SHP77 (cell line): ENCODE data around the gene CCDC192.
"Not testable (repeated sequence)": the region's sequence is repeated elsewhere in the genome, so short reads cannot be mapped to it uniquely, and the experiment has no call there.

Experiments used
- DNase-seq, 2 experiments: peaks; one replicate each; lab custom pipeline; 2025; lab: John Stamatoyannopoulos, UW

Gene CCDC192, protein sequence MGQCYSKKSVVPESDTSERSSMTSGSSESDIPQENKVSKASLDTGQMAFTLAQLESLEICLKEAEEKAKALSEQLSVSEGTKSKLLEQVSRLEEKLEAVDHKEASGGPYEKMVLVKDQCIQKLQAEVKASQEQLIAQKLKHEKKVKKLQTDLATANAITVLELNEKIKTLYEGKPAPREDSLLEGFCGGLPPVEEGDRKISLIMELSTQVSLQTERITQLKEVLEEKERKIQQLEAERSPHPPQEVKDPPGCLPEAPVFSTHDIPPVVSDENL

GRCh38 chr5:127702926-127703561 lies at the start of gene CCDC192:
TSS of gene CCDC192 (plus strand) at chr5:127703391. CDS start at chr5:127703446, 55 bp downstream.
- no peak for DNase-seq

- DNase-seq: no peak
Measured at GRCh38 chr5:127656825-127657224, 46.4 kb upstream of the CCDC192 start.

DNA sequence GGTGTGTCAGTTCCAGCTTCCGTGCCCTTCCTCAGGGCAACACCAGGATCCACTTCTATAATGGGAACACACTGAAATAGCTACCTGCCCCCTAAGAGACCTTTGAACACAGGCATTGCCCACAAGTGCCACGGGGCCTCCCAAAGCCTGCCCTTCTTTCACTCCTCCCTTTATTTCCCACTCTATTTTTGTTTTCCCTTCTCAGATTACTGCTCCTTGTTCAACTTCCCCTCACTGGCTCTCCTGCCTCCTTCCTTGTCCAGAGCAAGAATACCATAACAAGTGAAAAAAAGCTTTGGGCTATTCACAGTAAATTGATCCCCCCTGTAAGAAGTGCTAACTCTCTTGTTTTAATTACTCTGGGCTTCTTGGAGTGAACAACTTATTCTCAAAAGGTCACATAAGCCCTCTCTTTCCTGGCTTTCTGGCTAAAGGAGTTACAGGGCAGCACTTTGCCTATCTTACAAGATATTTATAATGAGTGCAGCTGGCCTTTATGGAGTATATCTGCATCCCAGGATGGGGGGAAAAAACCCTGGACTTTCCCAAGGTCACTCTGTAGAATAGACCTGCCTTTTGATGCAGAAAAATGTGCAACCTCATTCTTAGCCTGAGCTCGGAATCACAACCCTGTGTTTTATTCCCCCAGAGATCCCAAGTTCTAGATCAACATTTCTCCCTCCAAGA lies 43.0 kb upstream of the CCDC192 start:
- DNase-seq: no peak

- no peak for DNase-seq
Measured at GRCh38 chr5:127664093-127664492, 39.1 kb upstream of the CCDC192 start.

DNA sequence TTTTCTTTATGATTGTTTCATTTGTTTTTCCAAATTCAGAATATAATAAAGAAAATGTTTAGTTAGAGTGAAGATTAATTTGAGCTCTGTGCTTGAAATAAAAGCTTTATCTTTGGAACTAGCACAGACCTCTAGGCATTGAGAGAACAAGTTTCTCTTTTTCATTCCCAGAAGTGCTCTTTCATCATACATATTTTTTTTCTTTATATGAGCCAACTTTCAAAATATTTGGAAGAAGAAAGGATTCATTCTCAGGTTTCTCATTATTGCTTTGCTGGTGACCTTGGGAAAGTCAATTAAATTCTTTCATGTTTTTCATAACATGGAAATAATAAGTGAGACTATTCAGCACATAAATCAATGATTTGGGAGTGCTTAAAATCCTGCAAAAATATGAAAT lies 37.5 kb upstream of the CCDC192 start:
- no peak for DNase-seq

DNA sequence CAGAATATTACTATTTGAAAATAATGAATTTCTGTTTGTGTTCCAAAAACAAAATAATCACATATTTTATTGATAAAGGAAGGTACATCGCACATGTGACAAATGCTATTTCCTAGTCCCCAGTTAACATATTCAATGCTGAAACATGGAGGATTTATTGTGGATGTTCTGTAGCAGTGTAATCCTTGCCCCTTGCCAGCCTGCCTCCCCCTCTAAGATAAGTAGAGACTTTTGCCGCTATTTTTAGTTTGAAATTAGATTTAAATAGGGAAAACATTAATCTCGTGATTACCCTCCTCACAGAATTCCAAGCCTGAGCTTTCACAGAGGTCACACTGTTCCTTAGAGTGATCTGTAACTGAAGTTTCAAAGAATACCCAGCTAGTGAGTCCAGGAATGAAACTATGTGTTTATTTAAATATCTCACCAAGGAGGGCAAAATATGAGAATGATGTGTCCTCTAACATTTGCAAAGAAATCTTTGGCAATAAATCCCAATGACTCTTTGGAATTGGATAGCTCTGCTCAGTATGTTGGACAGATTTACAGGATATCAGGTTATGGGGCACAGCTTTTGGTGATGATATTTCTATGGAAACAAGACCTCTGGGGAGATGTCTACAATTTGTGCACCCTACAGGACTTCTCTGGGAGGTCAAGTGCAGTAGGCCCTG lies 37.0 kb upstream of the CCDC192 start:
- DNase-seq: no peak

GRCh38 chr5:127667926-127668325 lies 35.3 kb upstream of the CCDC192 start:
- DNase-seq: no peak

DNA sequence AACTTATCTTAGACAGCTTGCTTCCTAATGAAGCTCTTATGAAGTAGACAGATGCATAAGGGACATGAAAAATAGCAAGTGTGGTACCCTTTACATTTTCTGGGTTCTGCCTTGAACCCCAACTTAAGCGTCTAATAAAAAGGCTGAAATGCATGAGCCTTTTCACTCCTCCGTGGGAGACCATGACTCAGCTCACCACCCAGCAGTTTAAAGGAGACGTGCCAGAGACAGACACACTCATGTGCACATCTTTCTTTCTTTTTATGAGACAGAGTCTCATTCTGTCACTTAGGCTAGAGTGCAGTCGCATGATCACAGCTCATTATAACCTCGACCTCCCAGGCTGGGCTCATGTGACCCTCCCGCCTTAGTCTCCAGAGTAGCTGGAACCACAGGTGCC lies 32.0 kb upstream of the CCDC192 start:
- no peak for DNase-seq

GRCh38 chr5:127673117-127673800 lies 29.9 kb upstream of the CCDC192 start:
- DNase-seq: no peak

DNA sequence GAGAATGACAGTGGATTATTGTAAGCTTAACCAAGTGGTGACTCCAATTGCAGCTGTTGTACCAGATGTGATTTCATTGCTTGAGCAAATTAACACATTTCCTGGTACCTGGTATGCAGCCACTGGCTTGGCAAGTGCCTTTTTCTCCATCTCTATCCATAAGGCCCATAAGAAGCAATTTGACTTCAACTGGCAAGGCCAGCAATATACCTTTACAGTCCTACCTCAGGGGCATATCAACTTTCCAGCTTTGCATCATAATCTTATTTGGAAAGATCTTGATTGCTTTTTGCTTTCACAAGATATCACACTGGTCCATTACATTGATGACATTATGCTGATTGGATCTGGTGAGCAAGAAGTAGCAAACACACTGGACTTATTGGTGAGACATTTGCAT lies 26.2 kb upstream of the CCDC192 start:
- not testable (repeated sequence) for DNase-seq

- DNase-seq: not testable (repeated sequence)
Measured at GRCh38 chr5:127679691-127680330, 23.4 kb upstream of the CCDC192 start.

DNA sequence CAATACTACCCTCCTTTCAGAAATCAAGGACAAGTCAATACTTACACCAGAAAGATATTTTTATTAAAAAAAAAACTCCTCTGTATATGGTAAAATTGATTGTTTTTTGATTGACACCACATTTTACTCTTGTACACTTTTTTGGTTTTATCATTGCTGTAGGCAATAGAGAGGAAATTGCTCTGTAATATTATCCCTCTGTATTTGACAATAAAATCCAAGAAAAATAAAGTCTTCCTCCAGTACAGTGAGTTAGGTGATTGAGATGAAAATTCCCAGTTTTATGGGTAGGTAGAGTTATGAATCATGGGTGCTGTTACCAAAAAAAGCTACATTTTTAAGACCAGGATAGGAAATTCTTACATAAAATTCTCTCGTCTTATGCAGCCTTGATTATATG lies 22.6 kb upstream of the CCDC192 start:
- no peak for DNase-seq

GRCh38 chr5:127683008-127683407 lies 20.2 kb upstream of the CCDC192 start:
- DNase-seq: no peak

- DNase-seq: no peak
Measured at GRCh38 chr5:127684726-127685467, 18.3 kb upstream of the CCDC192 start.

DNA sequence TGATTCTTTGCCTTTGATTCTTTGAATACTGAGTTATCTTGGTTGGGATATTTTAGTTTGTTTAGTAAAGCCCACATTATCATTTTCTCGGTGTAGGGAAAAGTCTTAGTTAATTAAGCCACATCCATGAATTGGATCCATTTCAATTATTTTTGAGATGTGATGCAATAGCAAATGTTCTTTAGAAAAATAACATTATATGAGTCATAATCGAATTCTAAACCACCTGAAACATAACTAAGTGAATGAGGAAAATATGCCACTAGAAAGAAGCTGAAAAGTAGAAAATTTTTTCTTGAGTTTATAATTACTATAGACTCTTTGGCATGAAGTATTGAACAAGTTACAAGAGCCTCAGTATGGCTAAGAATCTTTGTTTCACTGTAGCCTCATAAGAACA lies 17.5 kb upstream of the CCDC192 start:
- no peak for DNase-seq

GRCh38 chr5:127686424-127686823 lies 16.8 kb upstream of the CCDC192 start:
- no peak for DNase-seq

GRCh38 chr5:127694518-127695171 lies 8.5 kb upstream of the CCDC192 start:
- DNase-seq: no peak

- no peak for DNase-seq
Measured at GRCh38 chr5:127695346-127695745, 7.8 kb upstream of the CCDC192 start.

DNA sequence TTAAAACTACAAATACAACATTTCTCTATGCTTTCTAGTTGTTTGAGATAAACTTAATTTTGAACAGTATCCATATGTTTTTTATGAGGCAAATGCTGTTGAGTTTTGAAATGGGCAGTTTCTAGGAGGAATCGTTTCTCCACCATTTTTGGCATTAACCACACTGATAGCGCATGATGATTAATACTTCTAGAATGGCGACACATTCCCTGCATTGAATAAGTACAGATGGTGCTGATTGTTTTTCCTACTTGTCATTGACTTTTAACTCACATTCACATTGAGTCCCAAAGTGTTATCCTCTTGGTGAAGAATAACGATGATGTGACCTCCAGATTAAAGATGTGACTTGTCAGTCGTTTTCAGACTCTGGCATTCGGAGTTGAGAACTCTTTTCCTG lies 6.5 kb upstream of the CCDC192 start:
- no peak for DNase-seq

GRCh38 chr5:127697894-127698600 lies 5.1 kb upstream of the CCDC192 start:
- no peak for DNase-seq
